GM10248 (cell line): Measurements from ENCODE around the gene NLGN1.

Source experiments
- CTCF ChIA-PET: fragments of 300-600 bp; sonication (Branson Sonifier 250); formaldehyde crosslinking; extraction: SDS; loops from one replicate; lab custom pipeline; 2021; ENCODE audit warnings: antibody characterized with exemption; lab: Yijun Ruan, JAX
- POLR2A ChIA-PET: fragments of 350-650 bp; sonication (Branson Sonifier 250); formaldehyde crosslinking; extraction: SDS; loops from one replicate; lab custom pipeline; 2020; ENCODE audit warnings: antibody characterized with exemption; lab: Yijun Ruan, JAX
- DNase-seq: peaks from one replicate; pipeline ENCODE4 v3.0.0; 2012; ENCODE audit errors: extremely low spot score
- CTCF ChIP-seq: IDR thresholded peaks from 2 replicates; pipeline ENCODE4 v1.5.1; 2012; ENCODE audit warnings: mild to moderate bottlenecking, low read depth; ENCODE audit errors: extremely low read depth, missing control alignments, control extremely low read depth

The NLGN1 gene

GRCh38 chr3:174310475-174310983 lies 913.0 kb downstream of the NLGN1 start:
- TF ChIP-seq CTCF: no peak
- ChIA-PET POLR2A (no interaction called here), CTCF (no interaction called here)
- DNase-seq: no peak

- TF ChIP-seq CTCF: no peak
- POLR2A ChIA-PET: no interaction called here
- CTCF ChIA-PET: interaction anchor here (1.2 to 2.1 kb wide), 2 partner anchors 10 to 36 kb away, joined by 3 to 7 read pairs; no protein-coding TSS in a partner anchor
- DNase-seq: no peak
Measured at GRCh38 chr3:174315225-174315624, 917.7 kb downstream of the NLGN1 start.

DNA sequence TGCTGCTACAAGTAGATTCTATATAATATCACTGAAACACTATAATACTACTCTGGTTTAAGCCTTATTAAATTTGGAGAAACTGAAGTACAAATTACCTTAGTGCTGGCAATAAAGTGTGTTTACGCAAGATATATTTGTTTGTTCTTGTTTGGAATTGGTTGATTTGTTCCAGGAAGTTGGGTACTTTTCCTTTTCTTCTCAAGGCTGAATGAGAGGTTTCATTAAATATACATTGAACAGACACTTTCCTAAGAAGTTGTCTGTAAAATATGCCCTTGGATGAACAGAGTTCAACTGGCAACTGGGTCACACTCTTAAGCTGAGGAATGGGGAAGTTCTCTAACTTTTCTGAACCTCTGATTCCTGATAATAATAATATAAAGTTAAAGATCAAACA lies 919.5 kb downstream of the NLGN1 start:
- ChIA-PET CTCF (no interaction called here), POLR2A (no interaction called here)
- no peak for DNase-seq
- TF ChIP-seq CTCF: no peak

DNA sequence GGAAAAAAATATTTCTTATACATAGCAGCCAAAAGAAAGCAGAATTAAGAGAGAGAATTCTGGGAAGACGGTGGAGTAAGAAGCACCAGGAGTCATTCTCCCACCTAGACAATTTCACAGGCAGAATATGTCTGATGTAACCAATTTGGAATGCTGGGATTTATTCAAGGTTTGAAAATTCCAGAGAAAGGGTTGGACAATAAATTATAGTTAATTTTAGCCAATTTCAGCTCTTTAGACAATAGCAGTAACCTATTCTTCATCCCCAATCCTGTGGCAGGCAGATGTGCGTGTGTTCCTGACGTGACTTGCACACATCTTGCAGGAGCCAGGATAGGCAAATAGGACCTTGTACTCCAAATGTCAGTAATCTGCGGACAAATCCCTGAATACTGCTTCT lies 920.6 kb downstream of the NLGN1 start:
- TF ChIP-seq CTCF: no peak
- ChIA-PET CTCF (no interaction called here), POLR2A (no interaction called here)
- DNase-seq: no peak

- no peak for DNase-seq
- ChIA-PET CTCF (interaction anchor here (0.7 kb wide), 1 partner anchor 26 kb away, joined by 3 read pairs; no protein-coding TSS in a partner anchor), POLR2A (no interaction called here)
- no peak for TF ChIP-seq CTCF
Measured at GRCh38 chr3:174321548-174321947, 924.0 kb downstream of the NLGN1 start.

DNA sequence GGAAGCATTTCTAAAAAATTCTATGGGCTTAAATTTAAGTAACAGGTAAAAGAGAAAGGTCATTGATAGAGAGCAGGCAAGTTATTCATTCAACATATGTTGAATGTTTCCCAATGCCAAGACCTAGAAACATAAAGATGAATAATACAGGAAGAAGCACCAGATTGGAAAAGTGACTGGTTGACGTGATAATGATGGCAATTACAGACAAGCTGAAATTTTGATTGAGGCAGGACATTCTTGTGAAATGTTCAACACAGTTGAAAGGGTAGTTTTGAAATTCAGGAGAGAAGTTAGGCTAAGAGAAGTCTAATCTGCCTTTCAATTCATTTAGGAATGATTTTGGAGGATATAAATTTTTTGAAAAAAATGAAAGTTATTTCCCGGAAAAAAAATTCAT lies 925.2 kb downstream of the NLGN1 start:
- TF ChIP-seq CTCF: no peak
- ChIA-PET CTCF (no interaction called here), POLR2A (no interaction called here)
- no peak for DNase-seq
